H9 (cell line): ENCODE measurements around the gene NTRK3. TPM values are rescaled to one million over a fixed set of nuclear protein-coding genes. Genes with fewer than 3 reads are reported as not detected.

Source experiments
- DNase-seq: peaks from one replicate; pipeline ENCODE4 v3.0.0-alpha.2; 2017
- H2AFZ ChIP-seq: one replicate; pipeline ENCODE4 v1.6.1; 2013; ENCODE audit warnings: mild to moderate bottlenecking, low read length, control low read depth, moderate library complexity
- H2AK5ac ChIP-seq: 2 replicates; pipeline ENCODE4 v1.6.1; 2013; ENCODE audit warnings: low read length, control low read depth, mixed read lengths; ENCODE audit not compliant: insufficient read length
- H2BK120ac ChIP-seq: one replicate; pipeline ENCODE4 v1.6.1; 2013; ENCODE audit warnings: low read depth, mild to moderate bottlenecking, low read length, control low read depth, inconsistent platforms; ENCODE audit not compliant: poor library complexity, severe bottlenecking
- H2BK12ac ChIP-seq: 2 replicates; pipeline ENCODE4 v1.6.1; 2013; ENCODE audit warnings: low read length, control low read depth, mixed read lengths, low read depth; ENCODE audit not compliant: insufficient read length
- H2BK15ac ChIP-seq: 2 replicates; pipeline ENCODE4 v1.6.1; 2013; ENCODE audit warnings: low read depth, low read length, control low read depth
- H2BK20ac ChIP-seq: one replicate; pipeline ENCODE4 v1.6.1; 2013; ENCODE audit warnings: low read depth, mild to moderate bottlenecking, low read length, control low read depth, inconsistent platforms; ENCODE audit not compliant: poor library complexity, severe bottlenecking
- H2BK5ac ChIP-seq: 2 replicates; pipeline ENCODE4 v1.6.1; 2013; ENCODE audit warnings: low read length, control low read depth, mixed read lengths; ENCODE audit not compliant: insufficient read length
- H3K14ac ChIP-seq: 2 replicates; pipeline ENCODE4 v1.6.1; 2013; ENCODE audit warnings: low read length, control low read depth; ENCODE audit not compliant: insufficient read depth
- H3K18ac ChIP-seq: 2 replicates; pipeline ENCODE4 v1.6.1; 2013; ENCODE audit warnings: low read depth, mild to moderate bottlenecking, mixed read lengths, low read length, control low read depth; ENCODE audit not compliant: insufficient read length
- H3K23ac ChIP-seq: 2 replicates; pipeline ENCODE4 v1.6.1; 2013; ENCODE audit warnings: low read length, control low read depth, mixed read lengths, low read depth; ENCODE audit not compliant: insufficient read length
- H3K23me2 ChIP-seq: 2 replicates; pipeline ENCODE4 v1.6.1; 2013; ENCODE audit warnings: low read depth, mild to moderate bottlenecking, mixed read lengths, low read length, control low read depth; ENCODE audit not compliant: insufficient read length, poor library complexity, severe bottlenecking
- H3K27ac ChIP-seq: 2 replicates; pipeline ENCODE4 v1.5.1; 2013; ENCODE audit warnings: low read length, control low read depth, mixed read lengths, low read depth; ENCODE audit not compliant: insufficient read length
- H3K27me3 ChIP-seq: 2 replicates; pipeline ENCODE4 v1.6.1; 2013; ENCODE audit warnings: low read length, control low read depth, inconsistent platforms; ENCODE audit not compliant: insufficient read depth
- H3K4ac ChIP-seq: 2 replicates; pipeline ENCODE4 v1.6.1; 2013; ENCODE audit warnings: low read depth, mild to moderate bottlenecking, control low read depth, inconsistent platforms, low read length, moderate library complexity
- H3K4me1 ChIP-seq: 2 replicates; pipeline ENCODE4 v1.6.1; 2013; ENCODE audit warnings: low read length, control low read depth, inconsistent platforms; ENCODE audit not compliant: insufficient read depth
- H3K4me2 ChIP-seq: 2 replicates; pipeline ENCODE4 v1.6.1; 2013; ENCODE audit warnings: low read length, control low read depth, mixed read lengths; ENCODE audit not compliant: insufficient read length, insufficient read depth
- H3K56ac ChIP-seq: 2 replicates; pipeline ENCODE4 v1.6.1; 2013; ENCODE audit warnings: low read depth, mild to moderate bottlenecking, mixed read lengths, low read length, control low read depth; ENCODE audit not compliant: insufficient read length
- H3K79me1 ChIP-seq: 2 replicates; pipeline ENCODE4 v1.6.1; 2013; ENCODE audit warnings: low read depth, mild to moderate bottlenecking, moderate library complexity, low read length, control low read depth, inconsistent platforms; ENCODE audit not compliant: insufficient read depth, poor library complexity, severe bottlenecking
- H3K79me2 ChIP-seq: 2 replicates; pipeline ENCODE4 v1.6.1; 2013; ENCODE audit warnings: low read length, control low read depth, inconsistent platforms; ENCODE audit not compliant: insufficient read depth
- H3K9ac ChIP-seq: 2 replicates; pipeline ENCODE4 v1.6.1; 2013; ENCODE audit warnings: low read length, control low read depth, mixed read lengths; ENCODE audit not compliant: insufficient read length; ENCODE audit errors: extremely low read depth
- H3K9me3 ChIP-seq: one replicate; pipeline ENCODE4 v1.6.1; 2013; ENCODE audit warnings: low read depth, low read length, inconsistent platforms; ENCODE audit not compliant: control insufficient read depth
- H3T11ph ChIP-seq: one replicate; pipeline ENCODE4 v1.6.1; 2013; ENCODE audit warnings: mild to moderate bottlenecking, low read length, control low read depth, inconsistent platforms
- H4K20me1 ChIP-seq: one replicate; pipeline ENCODE4 v1.6.1; 2013; ENCODE audit not compliant: control insufficient read depth, insufficient read length, insufficient read depth
- H4K5ac ChIP-seq: 2 replicates; pipeline ENCODE4 v1.6.1; 2013; ENCODE audit warnings: low read depth, mild to moderate bottlenecking, mixed read lengths, low read length, control low read depth; ENCODE audit not compliant: insufficient read length
- H4K8ac ChIP-seq: replicated peaks from 2 replicates; pipeline ENCODE4 v1.6.1; 2013; ENCODE audit warnings: low read length, control low read depth, mixed read lengths, low read depth; ENCODE audit not compliant: insufficient read length
- H4K91ac ChIP-seq: 2 replicates; pipeline ENCODE4 v1.6.1; 2013; ENCODE audit warnings: low read depth, mild to moderate bottlenecking, moderate library complexity, mixed read lengths, low read length, control low read depth; ENCODE audit not compliant: insufficient read length
- H3K27ac Mint-ChIP-seq, 3 experiments: 2 replicates in 2 of 3; 3 replicates in 1 of 3; pipeline ENCODE4 v1.8.0; 2020 to 2021; ENCODE audit warnings: mixed read lengths in 3 of 3, mild to moderate bottlenecking in 1 of 3, moderate library complexity in 1 of 3
- H3K27me3 Mint-ChIP-seq: 2 replicates; pipeline ENCODE4 v1.8.0; 2021; ENCODE audit warnings: low read depth, mild to moderate bottlenecking, moderate library complexity, mixed read lengths
- H3K36me3 Mint-ChIP-seq, 3 experiments: 2 replicates in 2 of 3; 3 replicates in 1 of 3; pipeline ENCODE4 v1.8.0; 2020 to 2021; ENCODE audit warnings: low read depth in 3 of 3, mixed read lengths in 3 of 3; ENCODE audit not compliant: insufficient read depth in 1 of 3
- H3K4me1 Mint-ChIP-seq, 2 experiments: 2 replicates each; pipeline ENCODE4 v1.8.0; 2020; ENCODE audit warnings: mixed read lengths in 2 of 2
- H3K4me3 Mint-ChIP-seq, 2 experiments: 2 replicates in 1 of 2; 3 replicates in 1 of 2; pipeline ENCODE4 v1.8.0; 2020 to 2021; ENCODE audit warnings: mild to moderate bottlenecking in 2 of 2, mixed read lengths in 2 of 2, moderate library complexity in 1 of 2
- H3K9me3 Mint-ChIP-seq, 2 experiments: 2 replicates in 1 of 2; 3 replicates in 1 of 2; pipeline ENCODE4 v1.8.0; 2020; ENCODE audit warnings: mild to moderate bottlenecking in 2 of 2, mixed read lengths in 2 of 2, moderate library complexity in 1 of 2
- CTCF ChIP-seq: fragments of 200-600 bp; sonication (generic); conservative IDR thresholded peaks from 3 replicates; pipeline ENCODE4 v1.8.0; 2021; ENCODE audit warnings: antibody characterized with exemption, mild to moderate bottlenecking
- WGBS: extraction: QIAGEN DNeasy Blood & Tissue Kit; methylation state at CpG from one replicate; pipeline ENCODE4 v1.1.7; 2013; ENCODE audit warnings: missing lambda C conversion rate, low lambda C conversion rate, mixed read lengths; ENCODE audit not compliant: insufficient read length; ENCODE audit errors: extremely low coverage; 5-methylcytosine and 5-hydroxymethylcytosine counted together
- total RNA-seq: library from RNA; stranded (reverse); gene quantifications from 2 replicates; pipeline ENCODE4 v1.2.1, GENCODE V29; 2021

Gene NTRK3
- total RNA-seq, 1 experiment from 2014 or later, result 2.5 TPM

- no peak overlapping the region for H2AFZ ChIP-seq
- no peaks in the 10 kb centered on the region; a peak in 1 of 7 replicates for H3K36me3 Mint-ChIP-seq
- H4K91ac ChIP-seq, result no peak overlapping the region
- H2BK20ac ChIP-seq, result no peak overlapping the region
- DNase-seq, result no peak
- no peak overlapping the region for H3K4ac ChIP-seq
- no peak overlapping the region for H3K27ac ChIP-seq
- H3K27me3 Mint-ChIP-seq, result no peaks in the 10 kb centered on the region; the same call in 1 of the 2 replicates
- H3K4me1 ChIP-seq, result peaks cover 2% of the 10 kb centered on the region; the same call in 1 of the 2 replicates
- no peak overlapping the region for H3K4me2 ChIP-seq
- no peak overlapping the region for H2AK5ac ChIP-seq
- H3K23me2 ChIP-seq, result no peaks in the 10 kb centered on the region
- no peak overlapping the region for H3K4me3 Mint-ChIP-seq
- H3K23ac ChIP-seq, result no peak overlapping the region
- H3K27me3 ChIP-seq, result no peaks in the 10 kb centered on the region
- no peaks in the 10 kb centered on the region for H3K79me2 ChIP-seq
- H2BK120ac ChIP-seq, result no peak overlapping the region
- H4K20me1 ChIP-seq, result no peaks in the 10 kb centered on the region
- H3K18ac ChIP-seq, result no peak overlapping the region
- no peak overlapping the region for H3K14ac ChIP-seq
- no peaks in the 10 kb centered on the region for H3K79me1 ChIP-seq
- H3T11ph ChIP-seq, result no peak overlapping the region
- no peak overlapping the region for H2BK12ac ChIP-seq
- H3K27ac Mint-ChIP-seq, result no peak overlapping the region
- no peak overlapping the region for H4K8ac ChIP-seq
- TF ChIP-seq CTCF, result no peak
- no peak overlapping the region for H3K56ac ChIP-seq
- no peaks in the 10 kb centered on the region for H3K9me3 ChIP-seq
- no peak overlapping the region for H4K5ac ChIP-seq
- H3K9me3 Mint-ChIP-seq, result no peaks in the 10 kb centered on the region; a peak in 2 of 5 replicates
- H2BK5ac ChIP-seq, result no peak overlapping the region
- peaks cover 14 to 19% of the 10 kb centered on the region in 2 experiments for H3K4me1 Mint-ChIP-seq
- no CpG with 5 or more reads among the region's 5 CpGs for WGBS
- H3K9ac ChIP-seq, result no peak overlapping the region
- no peak overlapping the region for H2BK15ac ChIP-seq
Observed at GRCh38 chr15:88023914-88024313, 232.6 kb downstream of the NTRK3 start.
